GM13976 (cell line): ENCODE results near the gene LCE2C.
"Not testable (repeated sequence)": the region's sequence is repeated elsewhere in the genome, so short reads cannot be mapped to it uniquely, and the experiment has no call there.

Experiments used
- DNase-seq: peaks from one replicate; pipeline ENCODE4 v3.0.0; 2012; ENCODE audit warnings: low spot score
- in situ Hi-C: fragments of 300-500 bp; cut with MboI; formaldehyde crosslinking; loops from one replicate; pipeline ENCODE4 v1.12.0; 2022; ENCODE audit warnings: low sequenced_read_pairs, mixed read lengths, inconsistent platforms; ENCODE audit not compliant: unreplicated experiment
- TF ChIP-seq, protein P1 (sequence below): IDR thresholded peaks from 2 replicates; pipeline ENCODE4 v1.5.1; 2012; ENCODE audit warnings: borderline replicate concordance, mild to moderate bottlenecking; ENCODE audit not compliant: insufficient read depth; ENCODE audit errors: extremely low read depth, missing control alignments, control extremely low read depth

Gene LCE2C, protein sequence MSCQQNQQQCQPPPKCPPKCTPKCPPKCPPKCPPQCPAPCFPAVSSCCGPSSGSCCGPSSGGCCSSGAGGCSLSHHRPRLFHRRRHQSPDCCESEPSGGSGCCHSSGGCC

DNA sequence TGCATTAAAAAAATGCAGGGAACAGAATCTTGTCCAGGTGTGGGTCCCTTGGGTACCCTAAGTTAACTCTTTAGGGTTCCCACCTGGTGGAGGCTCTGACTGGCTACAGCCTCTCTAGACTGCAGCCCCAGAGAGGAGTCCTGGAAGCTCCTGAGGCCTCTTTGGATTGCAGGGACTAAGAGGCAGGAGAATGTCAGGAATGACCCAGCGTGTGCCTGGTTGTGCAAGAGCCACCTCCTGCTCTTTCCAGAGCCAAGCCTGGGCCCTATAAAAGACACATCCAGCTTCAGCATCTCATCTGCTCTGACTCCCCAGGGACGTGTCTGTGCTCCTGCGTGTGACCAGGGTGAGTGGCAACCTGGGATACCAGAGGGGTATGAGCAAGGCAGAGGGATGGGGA lies at the start of gene LCE2C:
Gene LCE2C, plus strand, starts transcription at position 297 of the 400 bp plus-strand sequence. CDS start 737 bp downstream, outside the sequence.
- in situ Hi-C loops, result loop anchor here (25.0 kb wide), 1 partner anchor 262 kb away; the partner anchor contains the start of gene SPRR5
- DNase-seq, result not testable (repeated sequence)

DNA sequence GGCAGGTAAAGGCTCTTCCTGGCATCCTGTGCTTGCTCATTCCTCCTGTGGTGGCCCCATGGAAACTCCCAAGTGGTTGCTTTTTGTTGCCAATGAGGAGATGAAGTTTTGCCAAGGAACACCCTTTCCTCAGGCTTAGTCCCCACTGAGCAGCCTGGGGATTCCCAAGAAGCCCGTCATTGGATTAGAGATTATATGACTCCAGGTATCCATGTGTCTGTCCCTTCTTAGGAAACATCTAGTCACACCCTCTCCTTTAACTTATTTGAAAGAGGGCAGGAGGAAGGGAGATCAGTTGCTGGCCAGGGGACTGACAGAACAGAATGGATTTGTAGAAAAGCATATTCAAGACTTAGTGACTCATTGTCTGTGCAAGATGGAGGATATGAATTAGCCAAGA lies 48.3 kb upstream of the LCE2C start:
- in situ Hi-C loops, result no loop called here
- no peak for DNase-seq
- TF ChIP-seq, protein P1, sequence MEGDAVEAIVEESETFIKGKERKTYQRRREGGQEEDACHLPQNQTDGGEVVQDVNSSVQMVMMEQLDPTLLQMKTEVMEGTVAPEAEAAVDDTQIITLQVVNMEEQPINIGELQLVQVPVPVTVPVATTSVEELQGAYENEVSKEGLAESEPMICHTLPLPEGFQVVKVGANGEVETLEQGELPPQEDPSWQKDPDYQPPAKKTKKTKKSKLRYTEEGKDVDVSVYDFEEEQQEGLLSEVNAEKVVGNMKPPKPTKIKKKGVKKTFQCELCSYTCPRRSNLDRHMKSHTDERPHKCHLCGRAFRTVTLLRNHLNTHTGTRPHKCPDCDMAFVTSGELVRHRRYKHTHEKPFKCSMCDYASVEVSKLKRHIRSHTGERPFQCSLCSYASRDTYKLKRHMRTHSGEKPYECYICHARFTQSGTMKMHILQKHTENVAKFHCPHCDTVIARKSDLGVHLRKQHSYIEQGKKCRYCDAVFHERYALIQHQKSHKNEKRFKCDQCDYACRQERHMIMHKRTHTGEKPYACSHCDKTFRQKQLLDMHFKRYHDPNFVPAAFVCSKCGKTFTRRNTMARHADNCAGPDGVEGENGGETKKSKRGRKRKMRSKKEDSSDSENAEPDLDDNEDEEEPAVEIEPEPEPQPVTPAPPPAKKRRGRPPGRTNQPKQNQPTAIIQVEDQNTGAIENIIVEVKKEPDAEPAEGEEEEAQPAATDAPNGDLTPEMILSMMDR, result no peak

DNA sequence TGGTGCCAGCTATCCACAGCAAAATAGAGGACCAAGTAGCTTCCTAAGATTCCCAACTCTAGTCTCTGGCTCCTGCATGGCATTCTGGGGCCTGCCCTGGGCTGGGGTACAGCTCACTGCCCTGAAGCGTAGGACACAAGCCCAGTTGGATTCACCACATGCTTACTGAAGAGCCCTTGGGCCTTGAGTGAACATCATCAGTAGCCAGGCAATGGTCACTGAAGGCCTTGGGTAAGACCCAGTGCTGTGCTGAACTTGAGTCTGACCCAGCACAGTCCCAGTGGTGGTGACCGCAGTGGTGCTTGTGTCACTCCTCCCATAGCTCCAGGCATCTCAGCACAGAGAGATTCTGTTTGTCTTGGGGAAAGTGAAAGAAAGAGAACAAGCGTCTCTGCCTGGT lies 44.5 kb upstream of the LCE2C start:
- DNase-seq, result no peak
- in situ Hi-C loops, result no loop called here
- TF ChIP-seq, protein P1, result no peak

DNA sequence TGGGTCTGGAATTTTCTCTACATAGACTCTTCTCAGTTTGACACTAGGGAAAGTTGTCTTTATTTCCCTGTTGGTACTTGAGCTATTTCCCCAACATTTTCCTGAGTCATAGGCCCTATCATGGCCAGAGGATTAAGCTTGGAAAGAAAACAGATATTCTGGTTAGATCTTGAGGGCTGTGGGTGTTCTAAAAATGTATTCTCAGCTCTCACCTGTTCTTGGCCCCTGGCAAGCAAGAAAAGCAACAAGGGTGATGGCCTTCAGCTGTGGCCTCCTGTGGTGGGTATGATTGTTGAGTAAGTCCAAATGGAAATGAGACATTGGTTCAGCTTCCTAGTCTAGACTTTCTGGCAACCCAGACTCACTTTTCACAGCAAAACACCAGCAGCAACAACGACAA lies 34.7 kb upstream of the LCE2C start:
- no peak for DNase-seq
- in situ Hi-C loops, result no loop called here
- TF ChIP-seq, protein P1, result no peak

DNA sequence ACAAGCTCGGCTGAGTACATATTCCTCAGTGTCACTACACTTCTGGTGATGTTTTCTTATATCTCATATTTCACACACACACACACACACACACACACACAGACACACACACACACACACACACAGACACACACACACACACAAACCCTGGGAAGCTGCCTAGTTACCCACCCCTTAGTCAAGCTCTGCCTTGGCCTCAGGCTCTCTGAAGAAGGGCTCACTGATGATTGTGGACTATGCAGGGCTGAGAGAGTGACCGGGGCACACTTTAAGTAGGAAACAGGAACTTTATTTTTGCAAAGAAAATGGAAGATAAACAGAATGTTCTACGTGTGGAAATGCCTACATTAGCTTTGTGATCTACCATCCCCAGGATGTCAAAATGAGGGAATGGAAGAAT lies 31.1 kb upstream of the LCE2C start:
- TF ChIP-seq, protein P1, result no peak
- DNase-seq, result no peak
- in situ Hi-C loops, result no loop called here

DNA sequence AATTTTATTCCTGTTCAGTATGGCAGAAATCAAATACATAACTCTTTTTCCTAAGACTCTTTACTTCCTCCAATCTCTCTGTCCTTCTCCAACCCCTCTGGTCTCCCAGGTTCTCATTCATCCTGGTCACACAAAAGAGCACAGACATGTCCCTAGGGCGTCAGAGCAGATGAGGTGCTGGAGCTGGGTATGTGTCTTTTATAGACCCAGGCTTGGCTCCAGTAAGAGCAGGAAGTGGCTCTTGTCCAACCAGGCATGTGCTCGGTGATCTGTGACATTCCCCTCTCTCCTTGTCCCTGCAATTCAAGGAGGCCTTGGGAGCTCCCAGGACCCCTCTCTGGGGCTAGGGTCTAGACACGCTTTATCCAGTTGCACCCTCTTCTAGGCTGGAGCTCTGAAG lies 29.9 kb upstream of the LCE2C start:
- no peak for DNase-seq
- TF ChIP-seq, protein P1, result no peak
- in situ Hi-C loops, result no loop called here

DNA sequence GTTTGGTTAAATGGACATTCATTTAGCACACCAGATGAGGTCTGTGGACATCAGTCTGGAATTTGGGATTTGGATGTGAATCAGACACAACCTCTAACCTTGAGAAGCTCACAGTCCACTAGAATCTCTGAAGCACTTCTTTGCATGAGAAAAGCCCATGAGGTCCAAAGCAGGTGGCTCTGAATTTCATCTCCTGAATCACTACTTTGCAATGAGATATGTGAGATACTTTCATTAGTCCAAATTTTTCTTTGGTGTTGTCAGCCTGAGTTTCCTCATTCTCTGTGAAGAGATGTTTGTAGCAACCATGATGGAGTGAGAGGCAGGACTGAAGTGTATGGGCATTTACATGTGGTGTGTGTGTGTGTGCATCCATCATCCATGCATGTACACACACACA lies 28.4 kb upstream of the LCE2C start:
- TF ChIP-seq, protein P1, result no peak
- in situ Hi-C loops, result no loop called here
- DNase-seq, result no peak
